AML-193 (cell line): ENCODE data around the gene TOMM7.
A peak's percentile ranks its signal among the peaks of the same experiment; 100 is the strongest.
"Not testable (repeated sequence)": the region's sequence is repeated elsewhere in the genome, so short reads cannot be mapped to it uniquely, and the experiment has no call there.

Source experiments
- DNase-seq, 2 experiments: peaks; one replicate each; lab custom pipeline; 2025; lab: John Stamatoyannopoulos, UW

TOMM7 gene

DNA sequence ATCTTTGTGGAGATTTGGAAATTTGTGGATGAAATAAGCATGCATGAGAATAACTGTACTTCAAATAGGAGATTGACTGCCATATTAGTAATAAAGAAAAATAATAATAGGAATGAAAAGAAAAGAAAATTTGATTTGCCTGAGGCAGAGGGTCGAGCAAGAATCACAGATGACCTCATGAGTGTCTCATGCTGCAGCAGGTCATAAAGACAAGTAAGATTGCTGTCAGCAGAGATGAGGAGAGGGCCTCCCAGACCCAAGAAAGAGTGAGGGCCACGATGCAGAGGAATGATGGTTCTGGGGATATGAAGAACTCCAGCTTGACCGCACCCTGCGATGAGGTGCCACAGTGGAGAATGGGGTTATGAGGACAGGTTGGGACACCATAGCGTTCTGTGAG lies 39.2 kb downstream of the TOMM7 start:
- no peak for DNase-seq

DNA sequence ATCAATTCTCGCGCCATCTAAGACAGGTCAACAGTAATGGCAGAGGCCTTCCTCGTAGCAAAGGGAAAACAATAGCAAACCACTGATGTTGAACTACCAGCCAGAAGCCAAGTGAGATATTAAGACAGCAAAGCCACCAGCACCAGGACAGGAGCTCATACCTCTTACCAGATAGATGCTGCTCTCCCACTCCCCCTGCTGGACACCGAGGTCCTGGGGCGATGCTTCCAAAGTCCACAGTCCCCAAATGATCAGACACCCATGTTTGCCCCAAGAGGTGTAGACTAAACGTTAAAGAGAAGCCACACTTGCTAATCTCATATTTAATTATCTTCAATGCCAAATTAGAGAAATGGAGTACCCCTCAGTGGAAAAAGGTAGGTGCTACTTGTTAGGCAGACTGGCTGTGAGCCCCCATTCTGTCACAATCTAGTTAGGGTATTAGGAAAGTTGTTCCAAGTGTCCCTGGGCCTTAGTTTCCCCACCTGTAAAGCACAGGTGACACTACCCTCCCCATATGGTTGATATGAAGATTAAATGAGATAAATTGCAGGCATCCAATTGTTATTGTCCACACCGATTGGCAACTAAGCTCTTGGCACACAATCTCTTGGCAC lies 39.9 kb downstream of the TOMM7 start:
- DNase-seq: peak; percentile 49 to 61

DNA sequence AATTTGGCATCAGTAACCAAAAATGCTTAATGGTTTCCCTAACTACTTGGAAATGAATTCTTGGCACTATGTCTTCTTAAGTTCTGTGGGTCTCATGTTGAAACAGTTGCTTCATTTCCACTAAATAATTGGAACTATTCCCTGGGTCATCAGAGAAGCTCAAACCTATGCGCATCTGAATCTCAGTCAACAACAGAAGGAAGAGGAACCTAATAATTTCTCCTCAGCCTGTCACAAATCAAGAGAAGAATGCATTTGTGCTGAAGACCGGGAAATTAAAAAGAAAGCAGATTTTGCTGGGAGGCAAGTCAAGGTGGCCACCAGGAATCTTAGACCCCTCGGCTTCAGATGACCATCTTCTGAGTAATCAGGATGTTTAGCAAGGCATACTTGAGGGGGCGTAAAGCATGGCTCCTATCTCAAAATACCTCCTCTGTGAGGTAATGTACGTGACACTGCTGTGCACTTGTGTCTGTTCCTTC lies 41.4 kb downstream of the TOMM7 start:
- DNase-seq: no peak

- not testable (repeated sequence) for DNase-seq
Measured at GRCh38 chr7:22779730-22780323, 42.8 kb downstream of the TOMM7 start.

- DNase-seq: no peak
Measured at GRCh38 chr7:22776964-22777363, 45.7 kb downstream of the TOMM7 start.

GRCh38 chr7:22772885-22773284 lies 49.8 kb downstream of the TOMM7 start:
- no peak for DNase-seq

- DNase-seq: no peak
Measured at GRCh38 chr7:22771872-22772228, 50.8 kb downstream of the TOMM7 start.

DNA sequence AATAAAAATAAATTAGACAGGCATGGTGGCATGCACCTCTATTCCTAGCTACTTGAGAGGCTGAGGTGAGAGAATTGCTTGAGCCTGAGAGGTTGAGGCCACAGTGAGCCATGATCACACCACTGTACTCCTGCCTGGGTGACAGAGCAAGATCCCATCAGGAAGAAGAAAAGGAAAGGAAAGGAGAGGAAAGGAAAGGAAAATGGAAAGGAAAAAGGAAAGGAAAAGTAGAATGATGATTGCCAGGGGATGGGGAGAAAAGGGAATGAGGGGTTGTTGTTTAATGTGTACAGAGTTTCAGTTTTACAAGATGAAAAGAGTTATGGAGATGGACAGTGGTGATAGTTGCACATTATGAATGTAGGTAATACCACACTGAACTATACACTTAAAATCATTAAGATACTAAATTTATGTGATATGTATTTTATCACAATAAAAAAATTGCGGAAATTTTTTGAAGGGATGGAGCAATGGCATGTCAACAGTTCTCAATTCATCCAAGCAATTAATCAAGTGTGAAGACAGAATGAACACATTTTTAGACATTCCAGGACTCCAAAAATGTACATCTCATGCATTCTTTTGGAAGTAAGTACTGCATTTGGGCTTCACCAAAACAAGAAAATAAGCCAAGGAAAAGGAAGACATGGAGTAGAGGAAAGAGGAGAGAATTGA lies 51.3 kb downstream of the TOMM7 start:
- DNase-seq: no peak

GRCh38 chr7:22765609-22766008 lies 57.0 kb downstream of the TOMM7 start:
- no peak for DNase-seq
